Panc1 (cell line): ENCODE results near the gene MYO1E. TPM values are rescaled to one million over a fixed set of nuclear protein-coding genes. Genes with fewer than 3 reads are reported as not detected.

Source experiments
- ATAC-seq: fragments of 200-7000 bp; cut with Tn5 transposase; 2 replicates; pipeline ENCODE4 v1.9.1; 2020; ENCODE audit warnings: mild to moderate bottlenecking, moderate library complexity
- BruUV-seq: library from RNA; stranded (reverse); fragments of 400-500 nt; replicated peaks from 2 replicates; lab custom pipeline; 2021; lab: Mats Ljungman, UMichigan
- CTCF ChIA-PET: fragments of 300-600 bp; sonication (Branson Sonifier 250); formaldehyde crosslinking; loops from one replicate; lab custom pipeline; 2022; ENCODE audit warnings: antibody characterized with exemption; lab: Charles Lee
- POLR2A ChIA-PET: fragments of 300-600 bp; sonication (Branson Sonifier 250); formaldehyde crosslinking; loops from one replicate; lab custom pipeline; 2022; ENCODE audit warnings: antibody characterized with exemption; lab: Charles Lee
- DNase-seq: peaks from one replicate; pipeline ENCODE4 v3.0.0-alpha.2; 2010; ENCODE audit warnings: low read depth, low spot score
- H3K27ac ChIP-seq: 2 replicates; pipeline ENCODE4 v1.5.1; 2011; ENCODE audit warnings: mild to moderate bottlenecking, low read length, inconsistent platforms
- H3K27me3 ChIP-seq: fragments of 200-500 bp; sonication (Bioruptor generic); 2 replicates; pipeline ENCODE4 v1.6.0; 2014; ENCODE audit warnings: low read length, inconsistent platforms; ENCODE audit not compliant: control insufficient read depth, insufficient read depth
- H3K36me3 ChIP-seq: fragments of 200-500 bp; sonication (Bioruptor generic); 2 replicates; pipeline ENCODE4 v1.5.1; 2014; ENCODE audit warnings: inconsistent platforms, mild to moderate bottlenecking, low read length, moderate library complexity; ENCODE audit not compliant: control insufficient read depth, insufficient read depth
- H3K4me1 ChIP-seq: 2 replicates; pipeline ENCODE4 v1.5.1; 2011; ENCODE audit warnings: inconsistent platforms, mild to moderate bottlenecking, low read length, moderate library complexity; ENCODE audit not compliant: control insufficient read depth, insufficient read depth
- H3K4me3 ChIP-seq, 2 experiments: 2 replicates each; pipeline ENCODE4 v1.5.1; 2011 to 2012; ENCODE audit warnings: low read depth in 2 of 2, low read length in 2 of 2, mild to moderate bottlenecking in 2 of 2, inconsistent platforms in 1 of 2, moderate library complexity in 1 of 2
- H3K9me3 ChIP-seq: fragments of 200-500 bp; sonication (Bioruptor generic); 2 replicates; pipeline ENCODE4 v1.5.1; 2014; ENCODE audit warnings: low read depth, mild to moderate bottlenecking, inconsistent platforms, low read length, moderate library complexity; ENCODE audit not compliant: control insufficient read depth, insufficient read depth
- POLR2AphosphoS5 ChIP-seq: IDR thresholded peaks from 2 replicates; pipeline ENCODE4 v1.6.1; 2012; ENCODE audit warnings: mild to moderate bottlenecking, low read depth, low read length, moderate library complexity
- TCF7L2 ChIP-seq: IDR thresholded peaks from 2 replicates; pipeline ENCODE4 v1.6.1; 2011; ENCODE audit warnings: mild to moderate bottlenecking, low read depth, low read length, inconsistent platforms
- in situ Hi-C: cut with HindIII; loops from 2 replicates; pipeline ENCODE4 v1.10.0; 2016; ENCODE audit warnings: low sequenced_read_pairs, low pct_unique_long_range_greater_than_20kb
- intact Hi-C: fragments of 100-400 bp; cut with micrococcal nuclease; formaldehyde crosslinking; loops from one replicate; pipeline ENCODE4 v1.10.0; 2022; ENCODE audit not compliant: unreplicated experiment
- total RNA-seq: library from RNA; stranded (reverse); gene quantifications from one replicate; pipeline ENCODE4 v1.2.1, GENCODE V29; 2021; ENCODE audit not compliant: unreplicated experiment
- TF ChIP-seq, protein P1 (sequence below), 2 experiments: IDR thresholded peaks; 2 replicates each; pipeline ENCODE4 v1.6.1; 2011 to 2012; ENCODE audit warnings: low read depth in 2 of 2, control low read depth in 1 of 2, low read length in 1 of 2, mild to moderate bottlenecking in 1 of 2, moderate library complexity in 1 of 2; ENCODE audit not compliant: insufficient read depth in 1 of 2

MYO1E gene
- total RNA-seq, 1 experiment from 2014 or later = 161 TPM

DNA sequence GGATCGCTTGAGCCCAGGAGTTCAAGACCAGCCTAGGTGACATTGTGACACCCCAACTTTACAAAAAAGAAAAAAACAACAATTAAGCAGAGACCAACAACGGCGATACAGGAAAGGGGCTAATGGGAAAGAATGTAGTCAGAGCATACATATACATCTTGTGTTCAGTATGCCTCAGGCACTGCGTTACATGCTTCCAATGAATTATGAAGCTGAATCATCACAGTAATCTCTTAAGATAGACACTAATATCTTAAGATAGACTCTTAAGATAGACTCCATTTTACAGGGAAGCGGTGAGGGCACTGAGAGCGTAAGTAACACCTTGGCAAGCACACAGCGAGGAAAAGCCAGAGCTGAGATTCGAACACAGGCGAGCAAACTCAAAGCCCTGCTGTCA lies 172.1 kb downstream of the MYO1E start:
- in situ Hi-C loops (no loop called here), intact Hi-C loops (no loop called here)
- no TSS peak for BruUV-seq
- Histone ChIP-seq H3K27ac (peak overlapping the region; percentile 44), H3K27me3 (no peaks in the 10 kb centered on the region), H3K36me3 (no peaks in the 10 kb centered on the region; the same call in 1 of the 2 replicates), H3K4me1 (peaks cover 6% of the 10 kb centered on the region; the same call in 1 of the 2 replicates), H3K4me3 (no peak overlapping the region), H3K9me3 (no peaks in the 10 kb centered on the region)
- no peak for DNase-seq
- ATAC-seq = no peak
- ChIA-PET POLR2A (no interaction called here), CTCF (interaction anchor here (0.8 kb wide), 1 partner anchor 47 kb away, joined by 5 read pairs; no protein-coding TSS in a partner anchor)
- TF ChIP-seq TCF7L2 = no peak
- TF ChIP-seq, protein P1, sequence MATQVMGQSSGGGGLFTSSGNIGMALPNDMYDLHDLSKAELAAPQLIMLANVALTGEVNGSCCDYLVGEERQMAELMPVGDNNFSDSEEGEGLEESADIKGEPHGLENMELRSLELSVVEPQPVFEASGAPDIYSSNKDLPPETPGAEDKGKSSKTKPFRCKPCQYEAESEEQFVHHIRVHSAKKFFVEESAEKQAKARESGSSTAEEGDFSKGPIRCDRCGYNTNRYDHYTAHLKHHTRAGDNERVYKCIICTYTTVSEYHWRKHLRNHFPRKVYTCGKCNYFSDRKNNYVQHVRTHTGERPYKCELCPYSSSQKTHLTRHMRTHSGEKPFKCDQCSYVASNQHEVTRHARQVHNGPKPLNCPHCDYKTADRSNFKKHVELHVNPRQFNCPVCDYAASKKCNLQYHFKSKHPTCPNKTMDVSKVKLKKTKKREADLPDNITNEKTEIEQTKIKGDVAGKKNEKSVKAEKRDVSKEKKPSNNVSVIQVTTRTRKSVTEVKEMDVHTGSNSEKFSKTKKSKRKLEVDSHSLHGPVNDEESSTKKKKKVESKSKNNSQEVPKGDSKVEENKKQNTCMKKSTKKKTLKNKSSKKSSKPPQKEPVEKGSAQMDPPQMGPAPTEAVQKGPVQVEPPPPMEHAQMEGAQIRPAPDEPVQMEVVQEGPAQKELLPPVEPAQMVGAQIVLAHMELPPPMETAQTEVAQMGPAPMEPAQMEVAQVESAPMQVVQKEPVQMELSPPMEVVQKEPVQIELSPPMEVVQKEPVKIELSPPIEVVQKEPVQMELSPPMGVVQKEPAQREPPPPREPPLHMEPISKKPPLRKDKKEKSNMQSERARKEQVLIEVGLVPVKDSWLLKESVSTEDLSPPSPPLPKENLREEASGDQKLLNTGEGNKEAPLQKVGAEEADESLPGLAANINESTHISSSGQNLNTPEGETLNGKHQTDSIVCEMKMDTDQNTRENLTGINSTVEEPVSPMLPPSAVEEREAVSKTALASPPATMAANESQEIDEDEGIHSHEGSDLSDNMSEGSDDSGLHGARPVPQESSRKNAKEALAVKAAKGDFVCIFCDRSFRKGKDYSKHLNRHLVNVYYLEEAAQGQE (IDR thresholded peaks at IDR 0.05; ENCODE audit: insufficient read depth in 1 of 2, low read depth in 2 of 2, low read length in 1 of 2) = no peak

DNA sequence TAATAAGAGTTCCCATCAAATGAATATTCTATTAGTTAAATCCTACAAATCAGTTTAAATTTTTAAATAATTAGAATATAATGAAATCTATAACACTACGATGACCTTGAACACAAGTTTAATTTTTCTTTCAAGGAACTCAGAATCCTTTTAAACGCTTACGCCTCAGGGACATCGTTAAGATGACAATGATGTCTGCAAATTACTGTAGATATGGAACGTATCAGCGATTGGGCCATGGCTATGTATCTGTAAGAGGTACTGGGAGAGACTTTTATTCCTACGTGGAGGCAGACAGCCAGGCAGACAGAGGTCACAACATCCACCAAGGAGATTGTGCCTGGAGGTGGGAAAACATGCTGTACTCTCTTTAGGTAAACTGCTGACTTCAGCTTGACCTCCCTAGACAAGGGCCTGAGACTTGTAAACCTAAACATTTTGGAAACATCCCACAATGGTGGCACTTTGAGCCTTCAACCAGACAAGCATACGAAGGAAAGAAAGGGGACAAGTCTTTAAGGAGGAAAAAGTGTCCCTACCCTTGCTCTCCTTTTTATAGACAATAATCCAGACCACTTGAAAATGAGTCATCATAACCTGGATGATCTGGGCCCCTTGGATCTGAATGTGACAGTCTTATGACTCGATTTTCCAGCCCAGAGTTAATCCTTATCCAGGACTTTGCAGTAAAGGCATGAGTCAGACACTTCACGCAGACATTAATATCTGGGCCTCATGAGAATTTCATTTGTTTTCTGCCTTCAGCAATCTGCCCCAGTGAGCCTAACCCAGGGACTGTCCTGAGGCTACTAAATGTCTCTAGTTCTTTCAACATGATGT lies 172.8 kb downstream of the MYO1E start:
- BruUV-seq = no TSS peak
- Histone ChIP-seq H3K4me1 (peaks cover 6% of the 10 kb centered on the region; the same call in 1 of the 2 replicates), H3K27me3 (no peaks in the 10 kb centered on the region), H3K36me3 (no peaks in the 10 kb centered on the region; the same call in 1 of the 2 replicates), H3K4me3 (no peak overlapping the region), H3K9me3 (no peaks in the 10 kb centered on the region), H3K27ac (peak overlapping the region; percentile 44; the same call in 1 of the 2 replicates)
- ATAC-seq (peak; percentile 90), DNase-seq (peak; percentile 24)
- intact Hi-C loops (no loop called here), in situ Hi-C loops (no loop called here)
- ChIA-PET POLR2A (no interaction called here), CTCF (no interaction called here)
- TF ChIP-seq, protein P1 (IDR thresholded peaks at IDR 0.05; ENCODE audit: insufficient read depth in 1 of 2, low read depth in 2 of 2, low read length in 1 of 2) = no peak
- TF ChIP-seq TCF7L2 = no peak

DNA sequence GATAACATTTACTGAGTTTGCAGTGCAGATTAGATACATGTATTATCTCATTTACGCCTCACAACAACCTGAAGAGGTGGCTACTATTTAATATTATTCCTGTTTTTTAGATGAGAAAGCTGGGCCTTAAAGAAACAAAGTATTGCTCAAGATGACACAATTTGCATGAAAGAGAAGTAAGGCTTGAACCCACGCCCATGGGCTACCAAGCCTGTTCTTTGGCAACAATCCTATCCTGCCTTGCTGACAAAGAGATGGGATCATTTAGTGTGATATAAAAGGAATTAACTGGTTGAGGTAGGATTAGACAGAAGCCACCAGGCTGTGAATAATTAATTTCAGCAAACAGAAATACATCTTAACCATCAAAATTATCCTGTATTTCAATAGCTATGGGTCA lies 175.2 kb downstream of the MYO1E start:
- ChIA-PET CTCF (no interaction called here), POLR2A (interaction anchor here (0.7 kb wide), 1 partner anchor 45 kb away, joined by 3 read pairs; no protein-coding TSS in a partner anchor)
- Histone ChIP-seq H3K36me3 (no peaks in the 10 kb centered on the region), H3K27me3 (no peaks in the 10 kb centered on the region), H3K4me3 (no peak overlapping the region), H3K4me1 (peaks cover 6% of the 10 kb centered on the region; the same call in 1 of the 2 replicates), H3K27ac (no peak overlapping the region), H3K9me3 (no peaks in the 10 kb centered on the region)
- in situ Hi-C loops (no loop called here), intact Hi-C loops (no loop called here)
- DNase-seq = no peak
- ATAC-seq = no peak
- no TSS peak for BruUV-seq
- TF ChIP-seq TCF7L2 (no peak), POLR2AphosphoS5 (no peak)
- TF ChIP-seq, protein P1 (IDR thresholded peaks at IDR 0.05; ENCODE audit: insufficient read depth in 1 of 2, low read depth in 2 of 2, low read length in 1 of 2) = no peak
